GM12878 (cell line): ENCODE data around the gene MARCHF2. TPM values are rescaled to one million over a fixed set of nuclear protein-coding genes. Genes with fewer than 3 reads are reported as not detected.

ENCODE experiments used
- CHD4 ChIP-seq: fragments of 200-600 bp; sonication (generic); IDR thresholded peaks from 2 replicates; pipeline ENCODE4 v1.6.1; 2016; ENCODE audit warnings: mild to moderate bottlenecking
- EP300 ChIP-seq, 2 experiments: fragments of 150-350 bp in 1 of 2; IDR thresholded peaks; 2 replicates each; pipeline ENCODE4 v1.6.1; 2011 to 2012; ENCODE audit warnings: low read depth in 2 of 2, low read length in 2 of 2, borderline replicate concordance in 1 of 2, improper control_type of control experiment in 1 of 2, inconsistent platforms in 1 of 2; ENCODE audit not compliant: control insufficient read depth in 1 of 2
- ESRRA ChIP-seq: IDR thresholded peaks from 2 replicates; pipeline ENCODE4 v1.6.1; 2012; ENCODE audit warnings: mild to moderate bottlenecking, low read length, improper control_type of control experiment
- JUND ChIP-seq: IDR thresholded peaks from 2 replicates; pipeline ENCODE4 v1.6.1; 2012; ENCODE audit warnings: low read depth, mild to moderate bottlenecking, low read length, improper control_type of control experiment, moderate library complexity
- MYC ChIP-seq: IDR thresholded peaks from 2 replicates; pipeline ENCODE4 v1.6.1; 2011; ENCODE audit warnings: mild to moderate bottlenecking, low read length, moderate library complexity, inconsistent platforms; ENCODE audit not compliant: insufficient read depth, insufficient replicate concordance, insufficient read length, severe bottlenecking
- NFYA ChIP-seq: IDR thresholded peaks from 2 replicates; pipeline ENCODE4 v1.6.1; 2011; ENCODE audit warnings: low read depth, mild to moderate bottlenecking, low read length, improper control_type of control experiment, borderline replicate concordance
- NR2C1 ChIP-seq: fragments of 450-650 bp; IDR thresholded peaks from 2 replicates; pipeline ENCODE4 v1.6.1; 2017; ENCODE audit warnings: antibody characterized with exemption, mild to moderate bottlenecking, moderate library complexity
- RAD21 ChIP-seq: IDR thresholded peaks from 2 replicates; pipeline ENCODE4 v1.6.1; 2011; ENCODE audit warnings: mild to moderate bottlenecking, low read depth, low read length, moderate library complexity; ENCODE audit not compliant: insufficient read depth
- SIN3A ChIP-seq: IDR thresholded peaks from 2 replicates; pipeline ENCODE4 v1.6.1; 2012; ENCODE audit warnings: low read depth, low read length, improper control_type of control experiment
- SREBF2 ChIP-seq: IDR thresholded peaks from 2 replicates; pipeline ENCODE4 v1.6.1; 2012; ENCODE audit warnings: mild to moderate bottlenecking, low read length
- ZBED1 ChIP-seq: IDR thresholded peaks from 2 replicates; pipeline ENCODE4 v1.6.1; 2016; ENCODE audit warnings: borderline replicate concordance
- ZNF217 ChIP-seq: fragments of 450-650 bp; IDR thresholded peaks from 2 replicates; pipeline ENCODE4 v1.6.1; 2017; ENCODE audit warnings: antibody characterized with exemption, mild to moderate bottlenecking
- polyA plus RNA-seq, 11 experiments: library from polyadenylated mRNA; depleted of rRNA in 4 of 11; unstranded in 6 of 11; stranded (reverse) in 5 of 11; fragments of >200 nt; fragmentation: Nextera tagmentation in 4 of 11; fragmentation: Illumina TruSeq in 1 of 11; extraction: Ambion mirVana in 4 of 11; extraction: Trizol in 1 of 11; gene quantifications; 1 replicate in 1 of 11; 2 replicates in 10 of 11; pipeline versions ENCODE4 v1.2.1 to v1.2.3, GENCODE V29; 2011 to 2016; ENCODE audit warnings: inconsistent platforms in 2 of 11, missing spikeins in 2 of 11, low read depth in 1 of 11
- total RNA-seq, 4 experiments: library from RNA; depleted of rRNA in 3 of 4; stranded (reverse); fragments of >200 nt in 3 of 4; fragmentation: Illumina TruSeq in 1 of 4; extraction: Trizol in 1 of 4; gene quantifications; 2 replicates each; pipeline versions ENCODE4 v1.2.1 to v1.2.3, GENCODE V29; 2013 to 2021
- TF ChIP-seq, protein P1 (sequence below): IDR thresholded peaks from 2 replicates; pipeline ENCODE4 v1.6.1; 2011; ENCODE audit warnings: mild to moderate bottlenecking, low read depth, low read length, moderate library complexity; ENCODE audit not compliant: insufficient replicate concordance
- TF ChIP-seq, protein P2 (sequence below): fragments of 450-650 bp; IDR thresholded peaks from 2 replicates; pipeline ENCODE4 v1.6.1; 2016; ENCODE audit warnings: mild to moderate bottlenecking
- TF ChIP-seq, protein P3 (sequence below), 3 experiments: IDR thresholded peaks in 2 of 3; conservative IDR thresholded peaks in 1 of 3; 2 replicates each; pipeline ENCODE4 v1.5.1; 2011; ENCODE audit warnings: low read depth in 3 of 3, low read length in 3 of 3, mild to moderate bottlenecking in 3 of 3, control low read depth in 2 of 3, moderate library complexity in 2 of 3, inconsistent platforms in 1 of 3, mixed read lengths in 1 of 3; ENCODE audit not compliant: control insufficient read depth in 2 of 3, insufficient read depth in 1 of 3; ENCODE audit errors: extremely low read depth in 1 of 3
- TF ChIP-seq, protein P4 (sequence below): IDR thresholded peaks from 2 replicates; pipeline ENCODE4 v1.6.1; 2011; ENCODE audit warnings: low read depth, low read length, improper control_type of control experiment, borderline replicate concordance
- TF ChIP-seq, protein P5 (sequence below): IDR thresholded peaks from 2 replicates; pipeline ENCODE4 v1.6.1; 2012; ENCODE audit warnings: mild to moderate bottlenecking, low read depth, low read length

The MARCHF2 gene
- total and polyA plus RNA-seq, 10 of the 15 experiments (the other 5 are each of a cell fraction or from before 2014, with no cell fraction given): 1.6 to 30.3 (median 10.8) TPM

DNA sequence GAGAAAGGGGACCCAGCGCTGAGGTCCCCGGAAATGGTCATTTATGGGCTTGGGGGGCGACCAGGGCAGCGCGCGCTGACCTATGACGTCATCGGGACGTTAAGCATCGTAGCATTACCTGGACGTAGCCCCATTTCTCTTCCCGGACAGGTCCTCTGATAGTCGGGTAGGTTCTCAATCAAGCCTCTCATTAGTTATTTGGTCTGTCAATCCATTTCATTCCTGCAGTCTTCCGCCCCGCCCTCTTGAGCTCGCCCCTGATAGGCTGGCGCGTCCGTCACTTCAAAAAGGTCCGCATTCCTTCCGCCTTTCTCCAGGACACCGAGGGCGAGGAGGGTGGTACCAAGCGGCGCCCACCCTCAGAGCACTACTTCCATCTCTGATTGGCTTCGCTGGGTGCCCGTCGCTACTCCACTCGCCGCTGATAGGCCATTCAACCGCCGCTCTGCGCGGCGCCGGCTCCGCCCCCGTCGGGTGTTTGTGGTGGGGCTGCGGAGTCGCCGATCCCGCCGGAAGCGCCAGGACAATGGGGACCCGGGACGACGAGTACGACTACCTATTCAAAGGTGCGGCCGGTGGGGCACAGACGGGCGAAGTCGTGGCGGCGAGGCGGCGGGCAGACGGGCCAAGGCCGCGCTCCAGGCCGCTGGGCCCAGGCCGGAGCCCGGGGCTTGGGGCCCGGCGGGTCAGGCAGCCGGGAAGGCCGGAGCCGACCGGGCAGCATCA, 23.1 kb upstream of the MARCHF2 start, which contains the start of gene RAB11B (continued):
- TF ChIP-seq, protein P1, sequence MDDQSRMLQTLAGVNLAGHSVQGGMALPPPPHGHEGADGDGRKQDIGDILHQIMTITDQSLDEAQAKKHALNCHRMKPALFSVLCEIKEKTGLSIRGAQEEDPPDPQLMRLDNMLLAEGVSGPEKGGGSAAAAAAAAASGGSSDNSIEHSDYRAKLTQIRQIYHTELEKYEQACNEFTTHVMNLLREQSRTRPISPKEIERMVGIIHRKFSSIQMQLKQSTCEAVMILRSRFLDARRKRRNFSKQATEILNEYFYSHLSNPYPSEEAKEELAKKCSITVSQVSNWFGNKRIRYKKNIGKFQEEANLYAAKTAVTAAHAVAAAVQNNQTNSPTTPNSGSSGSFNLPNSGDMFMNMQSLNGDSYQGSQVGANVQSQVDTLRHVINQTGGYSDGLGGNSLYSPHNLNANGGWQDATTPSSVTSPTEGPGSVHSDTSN: peak; percentile 94
- TF ChIP-seq, protein P2, sequence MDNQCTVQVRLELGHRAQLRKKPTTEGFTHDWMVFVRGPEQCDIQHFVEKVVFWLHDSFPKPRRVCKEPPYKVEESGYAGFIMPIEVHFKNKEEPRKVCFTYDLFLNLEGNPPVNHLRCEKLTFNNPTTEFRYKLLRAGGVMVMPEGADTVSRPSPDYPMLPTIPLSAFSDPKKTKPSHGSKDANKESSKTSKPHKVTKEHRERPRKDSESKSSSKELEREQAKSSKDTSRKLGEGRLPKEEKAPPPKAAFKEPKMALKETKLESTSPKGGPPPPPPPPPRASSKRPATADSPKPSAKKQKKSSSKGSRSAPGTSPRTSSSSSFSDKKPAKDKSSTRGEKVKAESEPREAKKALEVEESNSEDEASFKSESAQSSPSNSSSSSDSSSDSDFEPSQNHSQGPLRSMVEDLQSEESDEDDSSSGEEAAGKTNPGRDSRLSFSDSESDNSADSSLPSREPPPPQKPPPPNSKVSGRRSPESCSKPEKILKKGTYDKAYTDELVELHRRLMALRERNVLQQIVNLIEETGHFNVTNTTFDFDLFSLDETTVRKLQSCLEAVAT: no peak
- TF ChIP-seq NR2C1: peak; percentile 80
- no peak for TF ChIP-seq RAD21
- peak; percentile 98 for TF ChIP-seq JUND
- TF ChIP-seq SREBF2: peak; percentile 47; the same call in 1 of the 2 replicates
- TF ChIP-seq, protein P3, sequence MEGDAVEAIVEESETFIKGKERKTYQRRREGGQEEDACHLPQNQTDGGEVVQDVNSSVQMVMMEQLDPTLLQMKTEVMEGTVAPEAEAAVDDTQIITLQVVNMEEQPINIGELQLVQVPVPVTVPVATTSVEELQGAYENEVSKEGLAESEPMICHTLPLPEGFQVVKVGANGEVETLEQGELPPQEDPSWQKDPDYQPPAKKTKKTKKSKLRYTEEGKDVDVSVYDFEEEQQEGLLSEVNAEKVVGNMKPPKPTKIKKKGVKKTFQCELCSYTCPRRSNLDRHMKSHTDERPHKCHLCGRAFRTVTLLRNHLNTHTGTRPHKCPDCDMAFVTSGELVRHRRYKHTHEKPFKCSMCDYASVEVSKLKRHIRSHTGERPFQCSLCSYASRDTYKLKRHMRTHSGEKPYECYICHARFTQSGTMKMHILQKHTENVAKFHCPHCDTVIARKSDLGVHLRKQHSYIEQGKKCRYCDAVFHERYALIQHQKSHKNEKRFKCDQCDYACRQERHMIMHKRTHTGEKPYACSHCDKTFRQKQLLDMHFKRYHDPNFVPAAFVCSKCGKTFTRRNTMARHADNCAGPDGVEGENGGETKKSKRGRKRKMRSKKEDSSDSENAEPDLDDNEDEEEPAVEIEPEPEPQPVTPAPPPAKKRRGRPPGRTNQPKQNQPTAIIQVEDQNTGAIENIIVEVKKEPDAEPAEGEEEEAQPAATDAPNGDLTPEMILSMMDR (IDR thresholded peaks at IDR 0.05 in 2 of 3, conservative IDR thresholded peaks at IDR 0.05 in 1 of 3; ENCODE audit: control insufficient read depth in 2 of 3, extremely low read depth in 1 of 3, insufficient read depth in 1 of 3, low read depth in 3 of 3, low read length in 3 of 3): no peak
- peak; percentile 70 for TF ChIP-seq NFYA
- TF ChIP-seq, protein P4, sequence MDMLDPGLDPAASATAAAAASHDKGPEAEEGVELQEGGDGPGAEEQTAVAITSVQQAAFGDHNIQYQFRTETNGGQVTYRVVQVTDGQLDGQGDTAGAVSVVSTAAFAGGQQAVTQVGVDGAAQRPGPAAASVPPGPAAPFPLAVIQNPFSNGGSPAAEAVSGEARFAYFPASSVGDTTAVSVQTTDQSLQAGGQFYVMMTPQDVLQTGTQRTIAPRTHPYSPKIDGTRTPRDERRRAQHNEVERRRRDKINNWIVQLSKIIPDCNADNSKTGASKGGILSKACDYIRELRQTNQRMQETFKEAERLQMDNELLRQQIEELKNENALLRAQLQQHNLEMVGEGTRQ: no peak
- 0 out of 4 replicates have a peak, but pooled peaks of 1 of the 2 experiments have one; percentile 53 for TF ChIP-seq EP300 (IDR thresholded peaks at IDR 0.05; ENCODE audit: borderline replicate concordance in 1 of 2, control insufficient read depth in 1 of 2, low read depth in 2 of 2, low read length in 2 of 2)
- no peak for TF ChIP-seq ZBED1
- TF ChIP-seq SIN3A: no peak
- TF ChIP-seq, protein P5, sequence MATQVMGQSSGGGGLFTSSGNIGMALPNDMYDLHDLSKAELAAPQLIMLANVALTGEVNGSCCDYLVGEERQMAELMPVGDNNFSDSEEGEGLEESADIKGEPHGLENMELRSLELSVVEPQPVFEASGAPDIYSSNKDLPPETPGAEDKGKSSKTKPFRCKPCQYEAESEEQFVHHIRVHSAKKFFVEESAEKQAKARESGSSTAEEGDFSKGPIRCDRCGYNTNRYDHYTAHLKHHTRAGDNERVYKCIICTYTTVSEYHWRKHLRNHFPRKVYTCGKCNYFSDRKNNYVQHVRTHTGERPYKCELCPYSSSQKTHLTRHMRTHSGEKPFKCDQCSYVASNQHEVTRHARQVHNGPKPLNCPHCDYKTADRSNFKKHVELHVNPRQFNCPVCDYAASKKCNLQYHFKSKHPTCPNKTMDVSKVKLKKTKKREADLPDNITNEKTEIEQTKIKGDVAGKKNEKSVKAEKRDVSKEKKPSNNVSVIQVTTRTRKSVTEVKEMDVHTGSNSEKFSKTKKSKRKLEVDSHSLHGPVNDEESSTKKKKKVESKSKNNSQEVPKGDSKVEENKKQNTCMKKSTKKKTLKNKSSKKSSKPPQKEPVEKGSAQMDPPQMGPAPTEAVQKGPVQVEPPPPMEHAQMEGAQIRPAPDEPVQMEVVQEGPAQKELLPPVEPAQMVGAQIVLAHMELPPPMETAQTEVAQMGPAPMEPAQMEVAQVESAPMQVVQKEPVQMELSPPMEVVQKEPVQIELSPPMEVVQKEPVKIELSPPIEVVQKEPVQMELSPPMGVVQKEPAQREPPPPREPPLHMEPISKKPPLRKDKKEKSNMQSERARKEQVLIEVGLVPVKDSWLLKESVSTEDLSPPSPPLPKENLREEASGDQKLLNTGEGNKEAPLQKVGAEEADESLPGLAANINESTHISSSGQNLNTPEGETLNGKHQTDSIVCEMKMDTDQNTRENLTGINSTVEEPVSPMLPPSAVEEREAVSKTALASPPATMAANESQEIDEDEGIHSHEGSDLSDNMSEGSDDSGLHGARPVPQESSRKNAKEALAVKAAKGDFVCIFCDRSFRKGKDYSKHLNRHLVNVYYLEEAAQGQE: no peak
- TF ChIP-seq MYC: peak; percentile 68
- no peak for TF ChIP-seq ESRRA
- TF ChIP-seq CHD4: no peak
- peak; percentile 68 for TF ChIP-seq ZNF217
